ENCODE results near the gene TP53I11.

Gene TP53I11

DNA sequence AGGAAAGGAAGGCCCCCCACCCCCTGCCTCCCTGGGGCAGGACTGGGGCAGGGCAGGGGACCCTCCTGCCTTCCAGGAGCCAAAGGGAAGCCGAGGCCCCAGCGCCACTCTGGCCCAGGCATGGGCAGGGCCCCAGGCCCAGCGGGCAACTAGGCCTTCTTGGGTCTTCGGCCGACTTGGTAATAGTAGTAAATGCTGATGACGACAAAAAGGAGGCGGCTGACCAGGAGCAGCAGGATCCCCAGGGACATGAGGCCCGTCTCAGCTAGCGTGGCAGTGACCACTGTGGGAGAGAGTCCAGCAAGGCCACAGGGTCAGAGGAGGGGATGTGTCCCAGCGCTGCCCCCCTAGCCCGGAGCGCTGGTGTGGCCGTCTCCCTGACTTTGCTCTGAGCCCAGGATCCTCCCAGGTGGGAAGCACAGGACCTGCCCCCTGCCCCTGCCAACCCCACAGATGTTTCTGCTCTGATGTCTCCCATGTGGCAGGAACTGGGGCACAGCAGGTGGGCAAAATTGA is 15.9 kb downstream of the TP53I11 start:
- no peak overlapping the region for H3K4me2 ChIP-seq (ENCODE audit: low read depth, low read length)
- H3K27me3 ChIP-seq (replicated peaks; ENCODE audit: insufficient read depth, low read length) = peaks cover 7% of the 10 kb centered on the region; the same call in 1 of the 2 replicates
- no peaks in the 10 kb centered on the region for H3K36me3 ChIP-seq (replicated peaks; ENCODE audit: insufficient read depth, low read length)
- H3K4me3 ChIP-seq (ENCODE audit: low read length) = no peak overlapping the region
- H3K9me3 ChIP-seq (replicated peaks; ENCODE audit: insufficient read depth, low read length) = no peaks in the 10 kb centered on the region
- H3K4me1 ChIP-seq (ENCODE audit: low read length) = no peaks in the 10 kb centered on the region
- no peaks in the 10 kb centered on the region for H4K20me1 ChIP-seq (ENCODE audit: insufficient read depth, low read length)
- H3K27ac ChIP-seq (ENCODE audit: low read length) = no peak overlapping the region
- no peak overlapping the region for H3K9ac ChIP-seq (ENCODE audit: low read length)
- no peak for DNase-seq
- no peaks in the 10 kb centered on the region for H3F3A ChIP-seq (ENCODE audit: insufficient read depth, low read length)
- no peaks in the 10 kb centered on the region for H3K79me2 ChIP-seq (ENCODE audit: low read length)
- TF ChIP-seq CTCF (IDR thresholded peaks at IDR 0.05; ENCODE audit: low read length) = no peak
- no peak for TF ChIP-seq EZH2 (optimal IDR thresholded peaks at IDR 0.05; ENCODE audit: low read depth, low read length)
- no peak for TF ChIP-seq EZH2phosphoT487 (IDR thresholded peaks at IDR 0.05; ENCODE audit: low read length)
- no peak overlapping the region for H2AFZ ChIP-seq (ENCODE audit: low read length)
- H3K9me2 ChIP-seq (replicated peaks; ENCODE audit: insufficient read depth, low read length) = no peaks in the 10 kb centered on the region

- Histone ChIP-seq H3K9me2 (replicated peaks; ENCODE audit: insufficient read depth, low read length) (no peaks in the 10 kb centered on the region), H3K4me3 (ENCODE audit: low read length) (no peak overlapping the region), H3K9me3 (replicated peaks; ENCODE audit: insufficient read depth, low read length) (no peaks in the 10 kb centered on the region), H3K4me2 (ENCODE audit: low read depth, low read length) (no peak overlapping the region), H3K9ac (ENCODE audit: low read length) (no peak overlapping the region), H3K79me2 (ENCODE audit: low read length) (no peaks in the 10 kb centered on the region), H3K4me1 (ENCODE audit: low read length) (no peaks in the 10 kb centered on the region), H3F3A (ENCODE audit: insufficient read depth, low read length) (no peaks in the 10 kb centered on the region), H4K20me1 (ENCODE audit: insufficient read depth, low read length) (no peaks in the 10 kb centered on the region), H3K36me3 (replicated peaks; ENCODE audit: insufficient read depth, low read length) (no peaks in the 10 kb centered on the region), H3K27ac (ENCODE audit: low read length) (no peak overlapping the region), H2AFZ (ENCODE audit: low read length) (no peak overlapping the region), H3K27me3 (replicated peaks; ENCODE audit: insufficient read depth, low read length) (peaks cover 12% of the 10 kb centered on the region; the same call in 1 of the 2 replicates)
- no peak for TF ChIP-seq CTCF (IDR thresholded peaks at IDR 0.05; ENCODE audit: low read length)
- no peak for TF ChIP-seq EZH2phosphoT487 (IDR thresholded peaks at IDR 0.05; ENCODE audit: low read length)
- TF ChIP-seq EZH2 (optimal IDR thresholded peaks at IDR 0.05; ENCODE audit: low read depth, low read length) = no peak
- DNase-seq = no peak
Measured at GRCh38 chr11:44934110-44934509, 16.6 kb downstream of the TP53I11 start.

DNA sequence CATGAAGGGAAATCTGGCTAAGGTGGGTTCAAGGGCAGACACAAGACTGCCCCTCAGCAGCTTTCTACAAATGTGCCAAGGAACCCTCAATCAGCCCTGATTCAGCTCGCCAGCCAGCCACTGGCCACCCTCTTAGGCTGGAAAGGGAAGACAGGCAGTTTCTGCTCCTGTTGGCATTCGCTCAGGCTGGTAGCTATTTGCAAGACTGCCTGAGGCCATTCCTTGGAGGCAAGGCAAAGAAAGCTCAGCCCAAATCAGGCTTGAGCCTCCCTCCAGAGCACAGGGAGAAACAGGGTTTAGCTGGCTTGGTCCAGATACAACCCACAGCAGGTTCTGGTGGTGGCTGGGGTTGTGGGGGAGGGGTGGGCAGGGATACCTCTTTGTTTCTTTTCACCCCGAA is 19.2 kb downstream of the TP53I11 start:
- Histone ChIP-seq H3K27me3 (replicated peaks; ENCODE audit: insufficient read depth, low read length) (peaks cover 15% of the 10 kb centered on the region; the same call in 1 of the 2 replicates), H3F3A (ENCODE audit: insufficient read depth, low read length) (no peaks in the 10 kb centered on the region), H3K9me2 (replicated peaks; ENCODE audit: insufficient read depth, low read length) (no peaks in the 10 kb centered on the region), H4K20me1 (ENCODE audit: insufficient read depth, low read length) (no peaks in the 10 kb centered on the region), H3K4me2 (ENCODE audit: low read depth, low read length) (no peak overlapping the region), H3K4me1 (ENCODE audit: low read length) (no peaks in the 10 kb centered on the region), H3K4me3 (ENCODE audit: low read length) (no peak overlapping the region), H3K9ac (ENCODE audit: low read length) (no peak overlapping the region), H3K36me3 (replicated peaks; ENCODE audit: insufficient read depth, low read length) (no peaks in the 10 kb centered on the region), H3K9me3 (replicated peaks; ENCODE audit: insufficient read depth, low read length) (no peaks in the 10 kb centered on the region), H2AFZ (ENCODE audit: low read length) (no peak overlapping the region), H3K27ac (ENCODE audit: low read length) (no peak overlapping the region), H3K79me2 (ENCODE audit: low read length) (no peaks in the 10 kb centered on the region)
- TF ChIP-seq CTCF (IDR thresholded peaks at IDR 0.05; ENCODE audit: low read length) = no peak
- TF ChIP-seq EZH2phosphoT487 (IDR thresholded peaks at IDR 0.05; ENCODE audit: low read length) = no peak
- TF ChIP-seq EZH2 (optimal IDR thresholded peaks at IDR 0.05; ENCODE audit: low read depth, low read length) = no peak
- DNase-seq = no peak
